ENCODE measurements around the gene CRAMP1.

CRAMP1 gene

GRCh38 chr16:1634541-1634940, 22.4 kb downstream of the CRAMP1 start:
- no peak for TF ChIP-seq CTCF (IDR thresholded peaks at IDR 0.05; ENCODE audit: extremely low read depth, missing control alignments)
- DNase-seq (ENCODE audit: low spot score) = no peak

- no peak for DNase-seq (ENCODE audit: low spot score)
- TF ChIP-seq CTCF (IDR thresholded peaks at IDR 0.05; ENCODE audit: extremely low read depth, missing control alignments) = no peak
Observed at GRCh38 chr16:1635070-1635469, 22.9 kb downstream of the CRAMP1 start.

GRCh38 chr16:1637526-1637925, 25.4 kb downstream of the CRAMP1 start:
- TF ChIP-seq CTCF (IDR thresholded peaks at IDR 0.05; ENCODE audit: extremely low read depth, missing control alignments) = no peak
- no peak for DNase-seq (ENCODE audit: low spot score)

GRCh38 chr16:1638757-1639156, 26.6 kb downstream of the CRAMP1 start:
- no peak for DNase-seq (ENCODE audit: low spot score)
- TF ChIP-seq CTCF (IDR thresholded peaks at IDR 0.05; ENCODE audit: extremely low read depth, missing control alignments) = no peak

GRCh38 chr16:1639282-1639681, 27.1 kb downstream of the CRAMP1 start:
- no peak for TF ChIP-seq CTCF (IDR thresholded peaks at IDR 0.05; ENCODE audit: extremely low read depth, missing control alignments)

GRCh38 chr16:1639860-1640259, 27.7 kb downstream of the CRAMP1 start:
- no peak for DNase-seq (ENCODE audit: low spot score)
- no peak for TF ChIP-seq CTCF (IDR thresholded peaks at IDR 0.05; ENCODE audit: extremely low read depth, missing control alignments)

More at GRCh38 chr16:1639282-1639681, 27.1 kb downstream of the CRAMP1 start:
- DNase-seq (ENCODE audit: low spot score) = no peak

- DNase-seq (ENCODE audit: low spot score) = no peak
- TF ChIP-seq CTCF (IDR thresholded peaks at IDR 0.05; ENCODE audit: extremely low read depth, missing control alignments) = no peak
Observed at GRCh38 chr16:1640261-1640941, 28.2 kb downstream of the CRAMP1 start.

Measured in GM20000 (cell line).